ENCODE data around the gene CENPH.

- TF ChIP-seq FOXA3 (CRISPR knock-in tag; IDR thresholded peaks at IDR 0.05) (no peak), EP300 (IDR thresholded peaks at IDR 0.05; ENCODE audit: low read depth in 2 of 2, low read length in 2 of 2) (no peak), EP300 (CRISPR knock-in tag; IDR thresholded peaks at IDR 0.05; ENCODE audit: borderline replicate concordance) (no peak), JUN (CRISPR knock-in tag; IDR thresholded peaks at IDR 0.05) (no peak), FOSL1 (CRISPR knock-in tag; IDR thresholded peaks at IDR 0.05; ENCODE audit: borderline replicate concordance) (no peak)
Measured at GRCh38 chr5:69231281-69231680, 41.9 kb downstream of the CENPH start.

Measured in HepG2 (cell line).